CD8-positive, alpha-beta memory T cell (primary cell): ENCODE data around the gene SPPL2A. TPM values are rescaled to one million over a fixed set of nuclear protein-coding genes. Genes with fewer than 3 reads are reported as not detected.

Experiments used
- CTCF ChIA-PET: fragments of 350-600 bp; sonication (Branson Sonifier 250); formaldehyde crosslinking; loops from one replicate; lab custom pipeline; 2021; ENCODE audit warnings: antibody characterized with exemption; lab: Charles Lee
- POLR2A ChIA-PET: fragments of 350-600 bp; sonication (Branson Sonifier 250); formaldehyde crosslinking; loops from one replicate; lab custom pipeline; 2021; ENCODE audit warnings: antibody characterized with exemption; lab: Charles Lee
- DNase-seq, 5 donors: peaks; one replicate each; pipeline versions ENCODE4 v3.0.0 to v3.0.0-alpha.2; 2020 to 2022; ENCODE audit warnings: mixed read lengths in 1 of 5
- H3K27ac ChIP-seq: one replicate; pipeline ENCODE4 v1.7.0; 2013; ENCODE audit warnings: low read depth, mild to moderate bottlenecking, low read length, moderate library complexity
- H3K27me3 ChIP-seq: 2 replicates; pipeline ENCODE4 v1.7.0; 2013; ENCODE audit warnings: low read length, mild to moderate bottlenecking; ENCODE audit not compliant: insufficient read depth, poor library complexity, severe bottlenecking
- H3K36me3 ChIP-seq: 2 replicates; pipeline ENCODE4 v1.7.0; 2013; ENCODE audit warnings: mild to moderate bottlenecking, low read length, moderate library complexity; ENCODE audit not compliant: insufficient read depth
- H3K4me1 ChIP-seq: 2 replicates; pipeline ENCODE4 v1.7.0; 2013; ENCODE audit warnings: mild to moderate bottlenecking, low read length, moderate library complexity; ENCODE audit not compliant: insufficient read depth
- H3K4me3 ChIP-seq: 2 replicates; pipeline ENCODE4 v1.7.0; 2013; ENCODE audit warnings: mild to moderate bottlenecking, low read length
- H3K9me3 ChIP-seq: 2 replicates; pipeline ENCODE4 v1.7.0; 2013; ENCODE audit warnings: mild to moderate bottlenecking, low read length
- H3K27ac Mint-ChIP-seq, 8 donors: one replicate each; pipeline ENCODE4 v1.8.0; 2020 to 2021; ENCODE audit warnings: mixed read lengths in 8 of 8, mild to moderate bottlenecking in 6 of 8, inconsistent platforms in 3 of 8, moderate library complexity in 3 of 8
- H3K27me3 Mint-ChIP-seq, 2 donors: one replicate each; pipeline ENCODE4 v1.8.0; 2020 to 2021; ENCODE audit warnings: mixed read lengths in 2 of 2, mild to moderate bottlenecking in 1 of 2, moderate library complexity in 1 of 2
- H3K36me3 Mint-ChIP-seq, 3 donors: one replicate each; pipeline ENCODE4 v1.8.0; 2020 to 2021; ENCODE audit warnings: mixed read lengths in 3 of 3, inconsistent platforms in 1 of 3, mild to moderate bottlenecking in 1 of 3
- H3K4me1 Mint-ChIP-seq, 3 donors: one replicate each; pipeline ENCODE4 v1.8.0; 2020 to 2021; ENCODE audit warnings: mixed read lengths in 3 of 3, inconsistent platforms in 1 of 3, mild to moderate bottlenecking in 1 of 3
- H3K4me3 Mint-ChIP-seq, 7 donors: one replicate each; pipeline ENCODE4 v1.8.0; 2020 to 2021; ENCODE audit warnings: mixed read lengths in 7 of 7, mild to moderate bottlenecking in 6 of 7, moderate library complexity in 4 of 7, inconsistent platforms in 2 of 7
- H3K9me3 Mint-ChIP-seq, 5 donors: one replicate each; pipeline ENCODE4 v1.8.0; 2020 to 2022; ENCODE audit warnings: mixed read lengths in 5 of 5, mild to moderate bottlenecking in 3 of 5, moderate library complexity in 2 of 5, inconsistent platforms in 1 of 5
- polyA plus RNA-seq: library from polyadenylated mRNA; unstranded; fragments of 300-500 nt; fragmentation: Illumina TruSeq; gene quantifications from one replicate; pipeline ENCODE4 v1.2.3, GENCODE V29; 2021
- total RNA-seq, 2 experiments: library from RNA; stranded (reverse); gene quantifications; one replicate each; pipeline ENCODE4 v1.2.3, GENCODE V29; 2021

The SPPL2A gene
- total and polyA plus RNA-seq, 3 experiments from 2014 or later: 68.6 to 105 (median 105) TPM

- Histone ChIP-seq H3K27ac (no peak overlapping the region), H3K36me3 (peaks cover 16% of the 10 kb centered on the region), H3K4me3 (no peak overlapping the region), H3K9me3 (no peaks in the 10 kb centered on the region), H3K27me3 (no peaks in the 10 kb centered on the region), H3K4me1 (no peaks in the 10 kb centered on the region)
- no peak for DNase-seq
- POLR2A ChIA-PET: no interaction called here
- CTCF ChIA-PET: no interaction called here
- Mint-ChIP-seq H3K27ac (peak overlapping the region in 1 of 8 donors; percentile 17), H3K4me1 (no peaks in the 10 kb centered on the region), H3K27me3 (no peaks in the 10 kb centered on the region), H3K36me3 (peaks cover 14 to 73% (median 20%) of the 10 kb centered on the region in 3 donors), H3K9me3 (no peaks in the 10 kb centered on the region), H3K4me3 (no peak overlapping the region)
Observed at GRCh38 chr15:50735156-50735555, 30.4 kb downstream of the SPPL2A start.

- POLR2A ChIA-PET: no interaction called here
- Mint-ChIP-seq H3K27me3 (no peaks in the 10 kb centered on the region), H3K4me1 (no peaks in the 10 kb centered on the region), H3K27ac (no peak overlapping the region), H3K9me3 (no peaks in the 10 kb centered on the region), H3K36me3 (peaks cover 9 to 73% (median 12%) of the 10 kb centered on the region in 3 donors), H3K4me3 (no peak overlapping the region)
- no peaks in the 10 kb centered on the region for H3K4me1 ChIP-seq
- CTCF ChIA-PET: interaction anchor here (0.8 kb wide), 1 partner anchor 8 kb away, joined by 4 read pairs; no protein-coding TSS in a partner anchor
- H3K36me3 ChIP-seq: peaks cover 8% of the 10 kb centered on the region
- no peaks in the 10 kb centered on the region for H3K9me3 ChIP-seq
- DNase-seq: no peak
- no peak overlapping the region for H3K4me3 ChIP-seq
- H3K27ac ChIP-seq: no peak overlapping the region
- no peaks in the 10 kb centered on the region for H3K27me3 ChIP-seq
Observed at GRCh38 chr15:50726315-50726714, 39.2 kb downstream of the SPPL2A start.

- Histone ChIP-seq H3K27me3 (no peaks in the 10 kb centered on the region), H3K9me3 (no peaks in the 10 kb centered on the region), H3K27ac (no peak overlapping the region), H3K36me3 (peaks cover 5% of the 10 kb centered on the region), H3K4me3 (no peak overlapping the region), H3K4me1 (no peaks in the 10 kb centered on the region)
- H3K36me3 Mint-ChIP-seq: peaks cover 8 to 61% (median 13%) of the 10 kb centered on the region in 3 donors
- H3K4me3 Mint-ChIP-seq: no peak overlapping the region
- DNase-seq: no peak
- ChIA-PET POLR2A (no interaction called here), CTCF (no interaction called here)
- peak overlapping the region in 1 of 8 donors; percentile 61 for H3K27ac Mint-ChIP-seq
- H3K9me3 Mint-ChIP-seq: no peaks in the 10 kb centered on the region
- H3K4me1 Mint-ChIP-seq: no peaks in the 10 kb centered on the region
- no peaks in the 10 kb centered on the region for H3K27me3 Mint-ChIP-seq
Observed at GRCh38 chr15:50718700-50719125, 46.8 kb downstream of the SPPL2A start.

GRCh38 chr15:50712018-50712417 is 53.5 kb downstream of the SPPL2A start:
- H3K4me3 Mint-ChIP-seq: no peak overlapping the region
- no peaks in the 10 kb centered on the region for H3K9me3 Mint-ChIP-seq
- POLR2A ChIA-PET: no interaction called here

GRCh38 chr15:50710585-50710984 is 54.9 kb downstream of the SPPL2A start:
- Mint-ChIP-seq H3K9me3 (no peaks in the 10 kb centered on the region), H3K4me3 (no peak overlapping the region), H3K4me1 (no peaks in the 10 kb centered on the region), H3K27me3 (no peaks in the 10 kb centered on the region), H3K36me3 (peaks cover 0 to 54% (median 0%) of the 10 kb centered on the region in 3 donors), H3K27ac (no peak overlapping the region)
- ChIA-PET POLR2A (interaction anchor here (0.7 kb wide), 1 partner anchor 98 kb away, joined by 4 read pairs; no protein-coding TSS in a partner anchor), CTCF (no interaction called here)
- DNase-seq: no peak
- H3K4me1 ChIP-seq: no peaks in the 10 kb centered on the region
- no peaks in the 10 kb centered on the region for H3K36me3 ChIP-seq
- no peak overlapping the region for H3K27ac ChIP-seq
- H3K9me3 ChIP-seq: no peaks in the 10 kb centered on the region
- no peak overlapping the region for H3K4me3 ChIP-seq
- no peaks in the 10 kb centered on the region for H3K27me3 ChIP-seq

More at GRCh38 chr15:50712018-50712417, 53.5 kb downstream of the SPPL2A start:
- CTCF ChIA-PET: no interaction called here
- H3K9me3 ChIP-seq: no peaks in the 10 kb centered on the region
- no peak overlapping the region for H3K27ac ChIP-seq
- Mint-ChIP-seq H3K36me3 (peaks cover 0 to 51% (median 3%) of the 10 kb centered on the region in 3 donors), H3K27me3 (no peaks in the 10 kb centered on the region), H3K4me1 (no peaks in the 10 kb centered on the region), H3K27ac (peak overlapping the region in 1 of 8 donors; percentile 23)
- H3K4me3 ChIP-seq: no peak overlapping the region
- H3K27me3 ChIP-seq: no peaks in the 10 kb centered on the region
- H3K4me1 ChIP-seq: no peaks in the 10 kb centered on the region
- no peaks in the 10 kb centered on the region for H3K36me3 ChIP-seq
- DNase-seq: no peak

- H3K9me3 Mint-ChIP-seq: no peaks in the 10 kb centered on the region
- POLR2A ChIA-PET: no interaction called here
- Histone ChIP-seq H3K27ac (no peak overlapping the region), H3K36me3 (no peaks in the 10 kb centered on the region), H3K4me3 (no peak overlapping the region), H3K27me3 (no peaks in the 10 kb centered on the region), H3K9me3 (no peaks in the 10 kb centered on the region), H3K4me1 (no peaks in the 10 kb centered on the region)
- H3K4me1 Mint-ChIP-seq: no peaks in the 10 kb centered on the region
- no peaks in the 10 kb centered on the region for H3K27me3 Mint-ChIP-seq
- peaks cover 0 to 49% (median 0%) of the 10 kb centered on the region in 3 donors for H3K36me3 Mint-ChIP-seq
- no peak for DNase-seq
- H3K27ac Mint-ChIP-seq: no peak overlapping the region
- H3K4me3 Mint-ChIP-seq: no peak overlapping the region
- CTCF ChIA-PET: no interaction called here
Observed at GRCh38 chr15:50707878-50708427, 57.6 kb downstream of the SPPL2A start.

GRCh38 chr15:50702762-50703334 is 62.7 kb downstream of the SPPL2A start:
- Mint-ChIP-seq H3K9me3 (no peaks in the 10 kb centered on the region), H3K27me3 (no peaks in the 10 kb centered on the region), H3K27ac (no peak overlapping the region), H3K4me1 (no peaks in the 10 kb centered on the region), H3K4me3 (no peak overlapping the region), H3K36me3 (peaks cover 0 to 33% (median 4%) of the 10 kb centered on the region in 3 donors)
- Histone ChIP-seq H3K27ac (no peak overlapping the region), H3K9me3 (no peaks in the 10 kb centered on the region), H3K4me1 (no peaks in the 10 kb centered on the region), H3K4me3 (no peak overlapping the region), H3K36me3 (no peaks in the 10 kb centered on the region), H3K27me3 (no peaks in the 10 kb centered on the region)
- no peak for DNase-seq
- ChIA-PET POLR2A (no interaction called here), CTCF (no interaction called here)

GRCh38 chr15:50698101-50698500 is 67.4 kb downstream of the SPPL2A start:
- Histone ChIP-seq H3K27ac (no peak overlapping the region), H3K27me3 (no peaks in the 10 kb centered on the region), H3K4me3 (no peak overlapping the region), H3K9me3 (no peaks in the 10 kb centered on the region), H3K36me3 (no peaks in the 10 kb centered on the region), H3K4me1 (no peaks in the 10 kb centered on the region)
- POLR2A ChIA-PET: no interaction called here
- Mint-ChIP-seq H3K36me3 (peaks cover 0 to 11% (median 4%) of the 10 kb centered on the region in 3 donors), H3K9me3 (no peaks in the 10 kb centered on the region), H3K27ac (no peak overlapping the region), H3K4me1 (peaks cover 0 to 4% (median 0%) of the 10 kb centered on the region in 3 donors), H3K27me3 (no peaks in the 10 kb centered on the region), H3K4me3 (no peak overlapping the region)
- DNase-seq: no peak
- CTCF ChIA-PET: no interaction called here
